NCI-H2227 (cell line): ENCODE measurements around the gene HSFX3.
"Not testable (repeated sequence)": the region's sequence is repeated elsewhere in the genome, so short reads cannot be mapped to it uniquely, and the experiment has no call there.

ENCODE experiments used
- DNase-seq: peaks from one replicate; lab custom pipeline; 2025; ENCODE audit not compliant: unreplicated experiment; lab: John Stamatoyannopoulos, UW

Gene HSFX3

GRCh38 chrX:149545545-149546543 lies 3.9 kb downstream of the HSFX3 start:
- not testable (repeated sequence) for DNase-seq

GRCh38 chrX:149541521-149542047 lies 8.1 kb downstream of the HSFX3 start:
- DNase-seq = no peak

DNA sequence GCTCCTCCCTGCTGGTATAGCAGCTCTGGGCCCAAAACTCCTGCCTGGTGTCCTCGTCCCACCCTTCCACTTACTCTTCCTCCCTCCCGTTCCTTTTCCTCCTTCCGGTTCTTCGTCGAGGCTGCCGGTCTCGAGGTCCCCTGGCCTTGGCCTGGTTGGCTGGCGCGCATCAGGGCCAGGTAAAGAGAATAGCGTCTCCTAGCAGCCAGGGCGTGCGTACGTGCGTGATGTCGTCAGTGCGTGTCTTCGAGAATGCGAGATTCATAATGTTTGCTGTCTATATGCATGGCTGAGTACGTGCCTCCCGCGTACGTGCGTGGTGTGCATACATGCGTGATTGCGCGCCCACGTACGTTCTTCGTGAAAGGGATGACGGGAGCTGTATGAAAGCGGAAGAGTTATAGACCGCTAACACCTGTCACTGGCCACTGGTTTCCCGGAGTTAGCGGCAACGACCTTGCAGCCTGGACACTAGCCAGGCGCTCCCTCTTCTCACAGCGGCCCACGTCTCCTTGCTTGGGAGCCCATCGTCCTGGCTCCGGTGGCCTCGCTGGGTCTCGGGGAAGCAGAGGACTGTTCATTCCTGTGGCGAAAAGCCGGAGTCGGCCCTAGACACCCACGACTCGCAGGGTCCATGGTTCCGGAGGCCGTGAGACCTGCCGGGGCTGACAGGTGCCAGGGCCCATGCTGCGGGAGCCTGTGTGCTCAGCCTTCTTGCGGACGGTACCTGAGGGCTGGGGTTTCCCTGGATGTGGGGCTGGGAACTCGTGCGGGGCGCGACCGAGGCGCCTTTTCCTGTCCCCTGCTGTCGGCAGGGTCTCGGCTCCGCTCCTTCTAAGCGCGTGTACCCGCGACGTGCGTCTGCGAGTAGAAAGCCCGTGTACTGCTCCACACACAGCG lies 8.9 kb downstream of the HSFX3 start, which contains the start of gene EOLA1:
EOLA1 (plus strand) TSS at position 392 of the 900 bp plus-strand sequence. CDS start 4,619 bp downstream, outside the sequence.
- peak; percentile 95 for DNase-seq

GRCh38 chrX:149540131-149540620 lies 9.5 kb downstream of the HSFX3 start:
- DNase-seq = peak; percentile 91

GRCh38 chrX:149539283-149540130 lies 10.2 kb downstream of the HSFX3 start:
- peak; percentile 94 for DNase-seq

DNA sequence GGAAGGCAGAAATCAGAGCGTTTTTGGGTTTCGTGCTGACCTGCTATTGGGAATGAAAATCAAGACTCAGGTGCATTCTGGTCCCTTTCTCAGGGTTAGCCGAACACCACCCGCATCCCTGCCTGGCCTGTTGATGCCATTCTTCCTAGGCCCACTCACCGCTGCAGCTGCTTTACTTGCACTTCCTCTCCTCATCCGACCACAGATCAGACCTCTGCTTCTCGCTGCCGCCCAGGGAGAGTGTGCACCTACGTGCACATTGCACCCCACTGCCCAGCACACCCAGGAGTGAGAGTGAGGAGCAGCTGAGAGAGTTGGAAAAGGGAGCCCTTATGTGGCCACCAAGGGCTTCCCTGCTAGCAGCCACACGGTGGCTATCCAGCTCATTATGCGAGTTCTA lies 12.2 kb downstream of the HSFX3 start:
- DNase-seq = not testable (repeated sequence)

GRCh38 chrX:149534926-149535602 lies 14.7 kb downstream of the HSFX3 start:
- not testable (repeated sequence) for DNase-seq

DNA sequence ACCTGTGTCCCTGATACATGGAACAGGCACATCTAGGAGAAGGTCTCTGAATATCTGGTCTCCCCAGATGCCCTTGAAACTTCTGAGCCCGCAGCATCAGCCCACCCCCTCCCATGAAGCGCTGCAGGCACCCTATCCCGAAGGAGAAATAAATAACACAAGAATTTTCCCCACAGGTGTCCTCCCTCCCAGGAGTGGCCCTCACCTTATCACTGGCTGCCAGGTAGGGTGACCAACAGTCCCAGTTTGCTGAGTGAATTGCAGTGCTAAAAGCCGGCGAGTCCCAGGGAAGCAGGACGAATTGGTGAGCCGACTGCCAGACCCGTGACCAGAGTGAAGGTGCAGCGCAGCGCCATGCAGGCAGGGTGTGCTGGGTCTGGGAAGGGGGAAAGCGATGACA lies 15.7 kb downstream of the HSFX3 start:
- not testable (repeated sequence) for DNase-seq

GRCh38 chrX:149532868-149533267 lies 16.9 kb downstream of the HSFX3 start:
- not testable (repeated sequence) for DNase-seq

GRCh38 chrX:149531599-149531998 lies 18.1 kb downstream of the HSFX3 start:
- no peak for DNase-seq

- DNase-seq = no peak
Measured at GRCh38 chrX:149528381-149528780, 21.3 kb downstream of the HSFX3 start.

DNA sequence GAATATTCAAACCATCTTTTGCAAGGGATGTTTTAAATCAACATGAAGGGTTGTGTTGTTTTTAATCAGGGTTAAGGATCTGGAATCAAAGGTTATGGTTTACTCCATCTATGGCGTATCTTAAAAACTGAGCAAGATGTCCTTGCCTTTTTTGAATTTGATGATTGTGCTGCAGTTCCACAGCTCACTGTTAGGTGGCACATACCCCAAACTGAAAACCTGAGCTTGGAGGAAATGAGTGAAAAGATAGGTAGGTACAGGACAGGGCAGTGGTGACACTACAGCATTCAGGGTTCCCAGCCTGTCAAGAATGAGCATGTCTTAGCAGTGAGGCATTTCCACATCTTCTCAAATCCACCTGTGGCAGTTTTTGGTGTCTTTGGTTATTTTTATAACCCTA lies 22.0 kb downstream of the HSFX3 start:
- peak; percentile 27 for DNase-seq

DNA sequence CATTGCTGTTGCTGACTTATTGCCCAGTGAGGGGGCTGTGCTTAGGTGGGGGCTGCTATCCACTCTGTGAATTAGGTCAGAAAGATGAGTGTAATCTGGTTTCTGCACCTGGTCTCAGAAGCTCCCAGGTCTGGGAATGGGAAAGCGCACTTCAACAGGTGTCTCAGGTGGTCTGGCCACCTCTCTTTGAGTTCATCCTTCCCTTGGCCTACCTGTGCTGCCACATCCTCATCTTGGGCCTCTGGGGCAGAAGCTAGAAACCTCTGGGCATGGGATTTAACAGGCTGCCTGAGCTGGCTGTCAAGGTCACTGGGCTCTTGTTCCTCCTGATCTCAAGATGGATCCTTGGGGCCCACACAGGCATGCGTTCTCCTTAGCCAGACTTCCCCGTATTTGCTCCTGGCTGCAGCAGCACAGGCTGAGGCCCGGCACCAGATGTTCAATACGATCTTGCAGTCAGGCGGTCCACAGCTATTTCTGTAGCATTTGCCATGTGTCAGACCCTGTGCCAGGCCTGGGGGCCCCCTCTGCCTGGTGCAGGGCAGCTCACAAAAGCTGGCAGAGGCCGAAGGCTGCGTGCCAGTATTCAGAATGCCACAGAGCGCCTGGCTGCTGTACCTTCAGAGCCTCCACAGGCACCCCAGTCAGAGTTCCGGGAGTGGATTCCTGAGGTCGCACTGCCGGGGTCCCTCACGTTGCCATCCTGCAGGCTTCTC lies 23.2 kb downstream of the HSFX3 start:
- not testable (repeated sequence) for DNase-seq

DNA sequence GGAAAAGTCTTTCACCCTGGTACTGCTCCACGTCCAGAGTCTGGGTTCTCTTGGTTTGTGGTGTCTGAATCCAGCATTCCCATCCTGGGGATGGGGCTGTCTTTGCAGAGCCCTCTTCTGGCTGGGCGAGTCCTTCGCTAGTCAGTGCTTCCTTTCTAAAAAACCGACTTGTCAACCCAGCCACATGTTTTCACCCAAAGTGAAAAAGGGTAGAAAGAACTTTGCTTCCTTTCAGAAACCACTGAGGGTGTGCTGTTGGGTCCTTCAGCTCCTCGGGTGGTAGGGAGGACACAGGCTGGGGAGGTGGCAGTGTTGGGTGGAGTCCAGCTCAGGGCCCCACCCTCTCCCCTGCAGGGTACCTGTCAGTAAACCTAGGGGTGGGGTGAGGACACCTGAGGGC lies 23.8 kb downstream of the HSFX3 start:
- DNase-seq = not testable (repeated sequence)

GRCh38 chrX:149525389-149525788 lies 24.3 kb downstream of the HSFX3 start:
- peak; percentile 65 for DNase-seq

- no peak for DNase-seq
Measured at GRCh38 chrX:149522916-149523315, 26.8 kb downstream of the HSFX3 start.

GRCh38 chrX:149521438-149521837 lies 28.3 kb downstream of the HSFX3 start:
- DNase-seq = no peak

GRCh38 chrX:149520636-149521277 lies 29.0 kb downstream of the HSFX3 start:
- not testable (repeated sequence) for DNase-seq
